Activated T-cell treated with anti-CD3 and anti-CD28 coated beads for 48 hours (primary cell): ENCODE measurements around the gene CRHBP.
"Not testable (repeated sequence)": the region's sequence is repeated elsewhere in the genome, so short reads cannot be mapped to it uniquely, and the experiment has no call there.

Experiments
- DNase-seq: peaks from one replicate; pipeline ENCODE4 v3.0.0-alpha.2; 2020; ENCODE audit warnings: low read depth

CRHBP gene, protein sequence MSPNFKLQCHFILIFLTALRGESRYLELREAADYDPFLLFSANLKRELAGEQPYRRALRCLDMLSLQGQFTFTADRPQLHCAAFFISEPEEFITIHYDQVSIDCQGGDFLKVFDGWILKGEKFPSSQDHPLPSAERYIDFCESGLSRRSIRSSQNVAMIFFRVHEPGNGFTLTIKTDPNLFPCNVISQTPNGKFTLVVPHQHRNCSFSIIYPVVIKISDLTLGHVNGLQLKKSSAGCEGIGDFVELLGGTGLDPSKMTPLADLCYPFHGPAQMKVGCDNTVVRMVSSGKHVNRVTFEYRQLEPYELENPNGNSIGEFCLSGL

DNA sequence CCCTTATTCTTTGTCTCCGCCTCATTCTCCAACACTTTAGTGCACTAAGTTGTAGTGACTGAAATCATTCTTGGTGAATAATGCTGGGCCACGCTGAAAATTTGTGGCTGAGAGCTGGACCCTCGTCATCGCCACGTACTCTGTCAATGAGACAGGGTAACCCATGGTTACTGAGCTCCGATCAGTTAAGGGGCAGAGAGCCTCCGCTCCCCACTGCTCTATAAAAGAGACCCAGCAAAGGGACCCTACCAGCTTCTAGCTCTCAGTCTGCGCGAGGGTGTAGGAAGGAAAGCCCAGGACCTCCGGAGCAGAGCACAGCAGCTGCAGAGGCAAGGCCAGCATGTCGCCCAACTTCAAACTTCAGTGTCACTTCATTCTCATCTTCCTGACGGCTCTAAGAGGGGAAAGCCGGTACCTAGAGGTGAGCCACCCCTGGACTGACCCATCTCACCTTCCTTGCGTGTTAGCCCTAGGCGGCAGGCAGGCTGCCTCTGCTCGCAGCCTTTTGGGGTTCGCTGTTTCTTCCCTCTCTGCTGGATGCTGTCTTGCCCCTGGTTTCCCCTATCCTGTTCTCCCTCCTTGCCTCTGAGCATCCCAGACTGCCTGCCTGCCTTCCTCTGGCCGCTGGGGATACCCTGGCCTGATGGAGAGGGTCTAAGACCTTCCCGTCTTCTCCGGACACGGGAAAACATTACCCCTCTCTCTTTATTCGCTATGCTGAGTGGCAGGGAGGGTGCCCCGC, at the start of gene CRHBP:
Gene CRHBP (plus strand): TSS at position 251 of the 742 bp plus-strand sequence. CDS start 90 bp downstream, at position 341.
- no peak for DNase-seq

DNA sequence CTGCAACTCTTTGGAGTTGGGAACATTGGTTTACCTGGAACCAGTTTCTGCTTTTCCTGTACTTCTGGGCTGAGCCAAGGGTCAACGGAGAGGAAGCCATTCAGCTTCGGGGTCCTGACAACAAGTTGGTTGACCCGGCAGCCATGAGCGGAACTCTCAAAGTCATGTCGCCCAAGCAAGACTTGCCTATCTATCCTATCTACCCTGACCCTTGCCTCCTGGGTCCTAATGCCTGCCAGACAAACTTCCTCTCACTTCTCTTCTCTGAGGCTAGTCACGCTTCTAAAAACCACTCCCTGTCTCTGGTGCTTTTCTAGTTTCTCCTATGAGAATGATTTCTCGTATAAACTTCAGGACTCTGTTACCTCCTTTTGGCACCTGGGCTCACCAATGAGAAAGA, 44.7 kb upstream of the CRHBP start:
- no peak for DNase-seq

DNA sequence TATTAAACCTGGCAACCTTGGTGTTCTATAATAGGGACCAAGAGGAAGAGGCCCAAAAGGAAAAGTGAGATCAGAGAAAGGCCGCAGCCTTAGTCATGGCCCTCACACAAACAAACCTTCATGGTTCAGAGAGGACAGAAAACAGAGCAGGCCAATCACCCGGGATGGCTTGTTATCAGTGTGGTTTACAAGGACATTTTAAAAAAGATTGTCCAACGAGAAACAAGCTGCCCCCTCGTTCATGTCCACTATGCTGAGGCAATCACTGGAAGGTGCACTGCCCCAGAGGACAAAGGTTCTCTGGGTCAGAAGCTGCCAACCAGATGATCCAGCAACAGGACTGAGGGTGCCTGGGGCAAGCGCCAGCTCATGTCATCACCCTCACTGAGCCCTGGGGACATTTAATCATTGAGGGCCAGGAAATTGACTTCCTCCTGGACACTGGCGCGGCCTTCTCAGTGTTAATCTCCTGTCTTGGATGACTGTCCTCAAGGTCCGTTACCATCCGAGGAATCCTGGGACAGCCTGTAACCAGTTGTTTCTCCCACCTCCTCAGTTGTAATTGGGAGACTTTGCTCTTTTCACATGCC, 42.4 kb upstream of the CRHBP start:
- DNase-seq = not testable (repeated sequence)

DNA sequence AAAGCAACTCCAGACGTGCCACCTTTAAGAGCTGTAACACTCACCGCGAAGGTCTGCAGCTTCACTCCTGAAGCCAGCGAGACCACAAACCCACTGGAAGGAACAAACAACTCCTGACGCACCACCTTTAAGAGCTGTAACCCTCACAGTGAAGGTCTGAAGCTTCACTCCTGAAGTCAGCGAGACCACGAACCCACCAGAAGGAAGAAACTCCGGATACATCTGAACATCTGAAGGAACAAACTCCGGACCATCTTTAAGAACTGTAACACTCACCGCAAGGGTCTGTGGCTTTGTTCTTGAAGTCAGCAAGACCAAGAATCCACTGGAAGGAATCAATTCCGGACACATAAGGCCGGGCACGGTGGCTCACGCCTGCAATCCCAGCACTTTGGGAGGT, 38.2 kb upstream of the CRHBP start:
- not testable (repeated sequence) for DNase-seq

DNA sequence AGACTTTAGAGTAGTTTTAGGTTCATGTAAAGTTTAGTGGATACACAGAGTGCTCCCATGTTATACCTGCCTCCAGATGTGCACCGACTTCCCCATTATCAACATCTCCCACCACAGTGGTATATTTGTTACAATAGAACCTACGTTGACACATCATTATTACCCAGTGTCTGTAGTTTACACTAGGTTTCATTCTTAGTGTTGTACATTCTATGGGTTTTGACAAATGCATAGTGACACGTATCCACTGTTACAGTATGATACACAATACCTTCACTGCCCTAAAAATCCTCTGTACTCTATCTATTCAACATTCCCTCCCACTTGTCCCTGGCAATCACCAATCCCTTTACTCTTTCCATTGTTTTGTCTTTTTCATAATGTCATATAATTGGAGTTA, 34.3 kb upstream of the CRHBP start:
- no peak for DNase-seq

DNA sequence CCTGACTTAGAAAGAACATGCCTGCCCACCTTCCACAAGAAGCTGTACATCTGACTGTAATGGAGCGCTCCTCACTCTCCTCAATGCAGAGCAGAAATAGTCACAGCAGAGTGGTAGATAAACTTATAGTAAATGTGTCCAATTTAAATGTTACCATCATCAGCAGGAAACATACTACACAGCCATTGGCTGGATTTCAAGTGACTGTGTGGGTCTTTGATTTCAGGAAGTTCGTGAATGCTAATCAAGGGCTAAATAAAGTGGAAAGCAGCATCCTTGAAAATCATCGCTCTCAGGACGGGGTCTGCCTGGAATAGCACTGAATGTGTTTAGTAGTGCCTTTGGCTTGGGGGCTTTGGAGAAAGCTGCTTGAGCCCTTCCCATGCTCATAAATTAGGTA, 32.4 kb upstream of the CRHBP start:
- no peak for DNase-seq

DNA sequence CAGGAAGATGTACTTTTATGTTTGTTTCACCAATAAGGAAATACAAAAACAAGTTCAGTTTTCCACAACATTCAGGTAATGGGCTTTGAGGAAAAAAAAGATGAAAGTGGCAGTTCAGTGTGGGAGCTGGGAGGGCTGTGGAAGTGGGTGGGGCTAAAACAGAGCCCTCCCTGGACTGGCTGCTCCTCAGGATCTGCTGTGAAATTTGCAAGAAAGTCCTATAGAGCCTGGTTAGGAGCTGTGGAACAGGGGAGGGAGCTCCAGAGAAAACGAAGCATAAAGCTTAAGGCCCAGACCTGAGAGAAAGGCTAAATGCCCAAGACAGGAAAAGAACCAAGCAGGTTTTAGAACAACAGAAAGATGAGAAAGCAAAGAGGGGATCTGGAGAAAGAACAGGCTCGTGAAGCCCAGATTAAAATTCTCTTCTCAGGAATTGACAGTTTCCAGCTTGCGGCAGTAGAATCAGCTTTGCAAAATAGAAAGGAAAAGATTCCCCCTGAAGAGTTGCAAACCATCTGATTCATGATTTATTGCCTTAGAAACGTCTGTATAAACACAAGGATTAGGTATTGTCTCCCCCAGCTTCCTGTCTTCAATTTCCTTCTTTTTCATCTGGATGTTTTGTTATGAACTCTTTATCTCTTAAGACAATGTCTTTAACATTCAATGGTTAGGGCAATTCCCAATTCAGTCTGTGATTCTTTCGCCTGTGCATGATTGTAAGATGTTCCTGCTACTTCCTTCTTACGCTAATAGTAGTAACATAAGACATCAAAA, 26.3 kb upstream of the CRHBP start:
- DNase-seq = no peak

DNA sequence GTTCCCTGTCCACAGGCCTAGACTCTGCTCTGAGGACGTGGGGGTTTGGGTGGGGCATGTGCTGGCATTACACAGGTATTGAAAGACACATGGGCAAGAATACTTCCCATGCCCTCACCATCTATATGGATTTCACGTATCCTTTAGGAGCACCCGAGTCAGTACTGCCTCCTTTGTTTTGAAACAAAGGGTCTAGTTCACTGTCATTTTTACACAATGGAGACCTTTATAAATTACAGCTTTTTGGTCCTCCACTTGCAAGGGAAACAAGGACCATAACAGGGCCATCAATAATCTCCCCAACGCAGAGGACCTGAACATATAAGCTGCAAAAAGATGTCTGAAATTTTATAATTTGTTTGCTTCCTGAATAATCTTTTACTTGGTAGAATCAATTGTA, 24.9 kb upstream of the CRHBP start:
- no peak for DNase-seq

DNA sequence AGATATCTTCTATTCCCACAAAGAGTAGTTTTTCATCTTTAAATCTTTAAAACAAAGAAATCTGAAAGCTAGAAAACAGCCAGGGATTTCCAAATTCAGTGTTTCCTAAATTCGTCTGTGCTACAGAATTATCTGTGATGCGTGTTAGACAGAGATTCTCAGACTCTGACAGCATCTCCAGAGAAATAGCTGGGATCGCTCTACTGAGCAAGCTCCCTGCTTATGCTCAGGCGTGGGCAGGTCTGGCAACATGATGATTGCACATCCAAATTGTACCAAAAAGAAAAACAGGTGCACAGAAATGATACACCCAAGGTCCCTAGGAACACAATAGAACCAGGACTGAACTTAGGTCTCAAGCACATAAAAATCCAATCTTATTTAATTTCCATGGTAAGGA, 22.8 kb upstream of the CRHBP start:
- DNase-seq = no peak

DNA sequence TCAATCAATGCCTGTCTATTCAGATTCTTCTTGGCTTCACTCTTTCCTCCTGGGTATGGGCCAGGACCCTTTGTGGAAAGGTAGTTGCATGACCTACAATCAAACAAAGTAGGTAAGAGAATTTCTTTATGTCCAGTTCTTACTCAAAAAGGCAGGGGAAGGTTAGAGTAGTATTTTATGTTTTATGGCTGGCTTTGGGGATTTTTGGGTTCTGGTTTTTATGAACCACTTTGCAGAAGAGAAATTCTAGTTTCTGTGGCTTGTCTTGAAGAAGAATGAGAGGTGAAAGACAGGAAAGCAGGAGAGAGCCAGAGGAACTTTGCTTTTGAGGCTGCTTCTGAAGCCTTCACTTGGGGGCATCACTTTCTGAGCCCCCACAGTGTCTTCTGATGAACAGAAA, 14.7 kb upstream of the CRHBP start:
- DNase-seq = no peak

DNA sequence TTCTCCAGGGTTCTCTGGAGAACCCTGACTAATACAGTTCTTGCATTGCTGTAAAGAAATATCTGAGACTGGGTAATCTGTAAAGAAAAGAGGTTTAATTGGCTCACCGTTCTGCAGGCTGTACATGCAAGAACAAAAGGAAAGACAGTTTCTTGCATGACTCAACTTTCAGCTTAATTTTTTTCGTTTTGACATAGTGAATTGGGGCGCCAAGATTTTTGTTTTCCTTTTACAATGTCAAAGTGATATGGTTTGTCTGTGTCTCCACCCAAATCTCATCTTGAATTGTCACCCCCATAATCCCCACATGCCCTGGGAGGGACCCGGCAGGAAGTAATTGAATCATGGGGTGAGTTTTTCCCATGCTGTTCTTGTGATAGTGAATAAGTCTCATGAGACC, 11.8 kb upstream of the CRHBP start:
- no peak for DNase-seq

DNA sequence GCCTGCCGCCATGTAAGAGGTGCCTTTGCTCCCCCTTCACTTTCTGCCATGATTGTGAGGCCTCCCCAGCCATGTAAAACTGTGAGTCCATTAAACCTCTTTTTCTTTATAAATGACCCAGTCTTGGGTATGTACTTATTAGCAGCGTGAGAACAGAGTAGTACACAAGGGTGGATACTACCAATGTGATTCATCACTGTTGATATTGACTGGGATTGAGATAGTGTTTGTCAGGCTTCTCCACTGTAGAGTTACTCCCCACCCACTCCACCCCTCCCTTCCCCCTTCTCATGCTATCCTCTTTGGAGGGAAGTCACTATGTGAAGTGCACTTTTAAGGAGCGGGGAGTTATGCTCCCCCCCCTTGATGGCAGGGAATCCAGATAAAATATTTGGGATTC, 11.4 kb upstream of the CRHBP start:
- no peak for DNase-seq

DNA sequence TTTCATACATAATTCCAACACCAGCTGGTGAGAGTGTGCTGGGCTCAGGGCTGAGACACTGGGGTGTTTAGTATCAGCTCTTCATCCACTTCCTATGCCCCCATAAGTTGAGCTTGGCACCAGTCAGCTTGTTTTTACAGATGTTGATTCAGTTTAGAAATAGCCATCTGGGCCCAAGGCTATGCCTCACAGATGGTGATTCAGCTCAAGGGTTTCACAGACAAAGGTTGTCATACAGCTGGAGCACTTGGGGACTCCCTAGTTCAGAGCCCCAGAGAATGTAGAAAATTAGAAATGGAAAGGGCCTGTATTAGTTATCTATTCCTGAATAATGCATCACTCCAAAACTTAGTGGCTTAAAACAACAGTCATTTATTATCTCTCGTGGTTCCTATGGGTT, 10.3 kb upstream of the CRHBP start:
- DNase-seq = no peak

DNA sequence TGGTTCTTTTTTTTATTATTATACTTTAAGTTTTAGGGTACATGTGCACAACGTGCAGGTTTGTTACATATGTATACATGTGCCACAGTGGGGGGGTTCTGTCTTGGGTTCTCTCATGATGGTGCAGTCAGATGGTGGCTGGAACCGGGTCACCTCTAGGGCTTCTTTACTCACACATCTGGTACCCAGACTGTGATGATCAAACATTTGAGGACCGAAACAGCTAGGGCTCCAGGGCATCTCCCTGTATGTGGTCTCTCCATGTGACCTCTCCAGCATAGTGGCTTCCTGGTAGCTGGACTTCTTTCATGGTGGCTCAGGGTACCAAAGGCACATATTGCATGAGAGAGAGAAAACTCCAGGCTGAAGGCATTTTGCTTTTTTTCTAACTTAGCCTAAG, 9.8 kb upstream of the CRHBP start:
- DNase-seq = no peak

DNA sequence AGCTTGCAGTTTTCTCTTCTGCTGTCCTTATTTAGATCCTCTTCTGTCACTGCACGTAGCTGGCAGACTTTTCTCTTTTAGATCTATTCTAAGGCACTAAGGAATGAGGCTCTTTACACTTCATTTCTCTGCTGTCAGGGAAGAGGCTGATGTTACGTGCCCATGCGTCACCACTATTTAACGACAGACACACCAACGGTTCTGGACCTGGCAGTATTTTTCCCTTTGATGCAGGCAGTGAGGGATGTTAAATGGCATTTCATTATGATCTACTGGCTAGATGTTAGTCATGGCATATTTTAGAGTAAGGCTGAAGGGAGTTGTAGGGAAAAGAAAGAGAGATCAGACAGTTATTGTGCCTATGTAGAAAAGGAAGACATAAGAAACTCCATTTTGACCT, 8.2 kb upstream of the CRHBP start:
- no peak for DNase-seq

DNA sequence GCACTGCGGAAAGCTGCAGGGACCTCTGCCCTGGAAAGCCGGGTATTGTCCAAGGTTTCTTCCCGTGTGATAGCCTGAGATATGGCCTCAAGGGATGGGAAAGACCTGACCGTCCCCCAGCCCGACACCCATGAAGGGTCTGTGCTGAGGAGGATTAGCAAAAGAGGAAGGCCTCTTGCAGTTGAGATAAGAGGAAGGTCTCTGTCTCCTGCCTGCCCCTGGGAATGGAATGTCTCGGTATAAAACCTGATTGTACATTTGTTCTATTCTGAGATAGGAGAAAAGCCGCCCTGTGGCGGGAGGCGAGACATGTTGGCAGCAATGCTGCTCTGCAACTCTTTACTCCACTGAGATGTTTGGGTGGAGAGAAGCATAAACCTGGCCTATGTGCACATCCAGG, 7.6 kb upstream of the CRHBP start:
- not testable (repeated sequence) for DNase-seq

DNA sequence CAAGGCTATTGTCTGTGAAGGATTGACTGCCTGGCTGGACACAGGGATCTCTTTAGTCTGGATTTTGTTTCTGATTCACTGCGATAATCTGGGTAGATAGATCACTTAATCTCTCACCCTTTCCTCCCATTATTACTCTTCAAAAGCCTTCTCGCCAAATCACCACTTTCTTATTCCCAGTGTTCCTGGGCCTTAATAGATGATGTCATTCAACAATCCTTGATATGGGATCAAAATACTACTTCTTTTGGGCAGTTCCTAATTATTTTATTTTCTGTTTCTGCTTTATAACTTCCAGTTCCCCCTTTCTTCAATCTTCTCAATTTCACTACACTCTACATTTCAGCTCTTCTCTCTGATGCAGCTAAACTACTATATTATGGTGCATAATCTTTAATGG, 6.8 kb upstream of the CRHBP start:
- DNase-seq = no peak

DNA sequence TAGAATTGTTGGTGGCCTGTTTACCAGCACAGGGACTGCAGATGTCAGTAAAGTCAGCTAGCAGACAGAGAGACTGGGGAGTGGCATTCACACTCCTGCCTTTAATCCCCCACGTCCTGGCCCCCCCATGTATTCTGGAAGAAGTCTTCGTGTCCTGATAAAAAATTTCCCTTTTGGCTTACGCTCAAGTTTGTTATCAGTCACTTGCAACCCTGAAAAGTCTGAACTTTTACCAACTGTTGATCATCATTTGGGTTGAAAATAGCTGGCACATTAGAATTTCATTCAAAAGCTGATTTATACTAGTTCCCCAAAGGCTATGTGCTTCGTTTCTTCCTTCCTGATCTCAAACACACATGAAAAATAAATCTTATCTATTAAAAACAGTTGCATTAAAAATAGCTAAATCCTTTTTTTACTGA, 5.8 kb upstream of the CRHBP start:
- DNase-seq = no peak

DNA sequence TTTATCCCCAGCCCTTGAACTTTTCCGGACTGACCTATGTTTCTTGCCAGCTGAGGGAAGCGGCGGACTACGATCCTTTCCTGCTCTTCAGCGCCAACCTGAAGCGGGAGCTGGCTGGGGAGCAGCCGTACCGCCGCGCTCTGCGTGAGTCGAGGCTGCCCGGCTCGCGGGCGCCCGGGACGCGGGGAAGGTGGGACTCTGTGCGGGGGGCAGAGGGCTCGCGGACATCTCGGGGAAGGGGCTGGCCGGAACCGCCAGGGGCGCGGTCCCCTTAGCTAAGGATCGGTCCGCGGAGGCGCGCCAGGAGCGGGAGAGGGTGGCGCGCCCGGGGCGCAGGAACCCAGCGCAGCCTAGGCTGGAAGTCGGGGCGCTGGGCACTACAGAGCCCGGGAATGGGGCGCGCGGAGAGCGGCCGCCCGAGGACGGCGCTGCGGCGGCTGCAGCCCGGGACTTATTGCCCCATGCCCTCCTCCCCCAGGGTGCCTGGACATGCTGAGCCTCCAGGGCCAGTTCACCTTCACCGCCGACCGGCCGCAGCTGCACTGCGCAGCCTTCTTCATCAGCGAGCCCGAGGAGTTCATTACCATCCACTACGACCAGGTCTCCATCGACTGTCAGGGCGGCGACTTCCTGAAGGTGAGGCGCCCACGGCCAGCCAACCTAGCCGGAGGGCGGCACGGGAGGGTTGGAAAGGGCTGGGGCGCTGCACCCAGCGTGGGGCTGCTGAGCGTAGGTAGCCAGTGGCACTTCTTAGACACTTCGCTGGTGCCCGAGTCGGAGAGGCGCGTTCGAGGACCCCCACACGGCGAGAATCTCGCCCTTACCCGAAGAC, 922 bp downstream of the CRHBP start:
- no peak for DNase-seq

DNA sequence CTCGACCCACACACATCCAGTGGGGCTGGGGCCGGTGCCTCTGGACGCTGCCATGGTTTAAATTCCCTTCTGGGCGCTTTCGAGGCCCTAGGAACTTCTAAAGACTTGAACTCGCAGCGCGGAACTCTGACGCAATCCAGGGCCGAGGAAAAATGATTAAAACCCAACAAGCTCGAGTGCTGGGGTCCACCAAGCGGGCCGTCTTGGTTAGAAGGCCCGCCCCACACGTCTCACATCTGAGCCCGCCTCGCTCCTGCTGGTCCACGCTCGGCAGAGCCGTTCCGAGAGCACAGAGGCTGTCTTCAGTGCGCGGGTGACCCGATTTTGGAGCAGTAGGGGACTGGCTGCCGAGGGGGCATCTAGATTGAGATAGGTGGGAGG, 1.5 kb downstream of the CRHBP start:
- DNase-seq = no peak

DNA sequence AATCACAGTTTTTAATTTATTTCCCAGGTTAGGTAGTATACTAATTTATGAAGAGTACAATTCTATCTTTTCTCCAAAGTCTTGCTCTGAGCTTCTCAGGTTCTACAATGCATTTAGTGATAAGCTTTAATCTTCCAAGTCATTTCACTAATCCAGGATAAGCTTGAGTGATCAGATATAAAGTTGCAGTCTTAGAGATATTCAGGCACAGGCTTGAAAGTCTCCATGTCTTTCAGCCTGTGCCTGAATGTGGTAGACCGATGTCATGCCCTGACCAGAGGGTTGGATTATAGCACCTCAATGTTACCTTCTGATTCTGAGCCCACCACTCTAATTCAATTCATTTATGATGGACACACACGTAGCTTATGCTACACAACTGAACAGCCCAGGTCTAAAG, 3.2 kb downstream of the CRHBP start:
- no peak for DNase-seq
